ENCODE measurements around the gene HDDC2.

HDDC2 gene

DNA sequence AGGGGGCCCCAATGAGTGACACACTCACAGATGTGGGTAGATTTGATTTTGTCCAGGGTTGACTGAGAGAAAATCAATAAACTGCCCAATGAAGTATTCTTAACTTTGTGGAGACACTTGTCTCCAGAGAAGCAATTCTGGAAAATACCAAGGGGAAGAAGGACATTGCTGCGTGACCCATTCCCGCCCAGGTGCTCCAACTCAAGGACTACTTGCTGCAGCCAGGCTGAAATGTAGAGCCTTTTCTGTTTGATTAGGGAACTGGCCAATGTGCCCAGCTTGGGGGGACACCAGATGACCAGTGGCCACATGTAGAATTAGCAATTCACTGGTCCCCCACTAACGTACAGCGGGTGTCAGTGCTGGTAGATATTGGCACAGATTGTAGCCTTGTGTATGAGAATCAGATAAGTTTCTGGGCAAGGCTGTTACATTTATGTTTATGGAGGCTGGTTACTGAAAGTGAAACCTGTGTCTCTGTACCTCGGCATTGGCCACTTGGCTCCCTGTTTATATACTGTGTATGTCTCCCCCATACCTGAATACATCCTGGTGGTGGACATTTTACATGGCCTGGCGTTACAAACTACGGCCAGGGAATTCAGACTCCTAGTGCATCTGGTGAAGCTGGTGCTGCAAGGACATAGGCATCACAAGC, 32.3 kb downstream of the HDDC2 start:
- no peak overlapping the region for H3K14ac ChIP-seq (ENCODE audit: low read length)
- H2AK5ac ChIP-seq (ENCODE audit: low read depth, low read length): no peak overlapping the region
- H2BK15ac ChIP-seq (ENCODE audit: low read length): no peak overlapping the region
- no peak overlapping the region for H3K27ac ChIP-seq (replicated peaks; ENCODE audit: low read length)
- H3K23ac ChIP-seq (ENCODE audit: low read depth, low read length, poor library complexity): no peak overlapping the region
- no peaks in the 10 kb centered on the region for H3K4me1 ChIP-seq (ENCODE audit: control insufficient read depth in 2 of 2, insufficient read depth in 1 of 2, low read depth in 1 of 2, low read length in 2 of 2)
- H3K9ac ChIP-seq (ENCODE audit: low read depth, low read length, poor library complexity): no peak overlapping the region
- H2BK12ac ChIP-seq (ENCODE audit: low read length): no peak overlapping the region
- no peak for DNase-seq (ENCODE audit: low spot score)
- H4K91ac ChIP-seq (ENCODE audit: low read depth, low read length, poor library complexity): no peak overlapping the region
- no peak overlapping the region for H3K4me3 ChIP-seq (ENCODE audit: low read length in 2 of 2)
- no peak overlapping the region for H3K4ac ChIP-seq (ENCODE audit: low read length)
- no peak overlapping the region for H4K8ac ChIP-seq (ENCODE audit: low read depth, low read length)
- no peak overlapping the region for H2BK5ac ChIP-seq (ENCODE audit: low read length)
- H3K79me1 ChIP-seq (ENCODE audit: low read depth, low read length): no peaks in the 10 kb centered on the region
- no peak overlapping the region for H3K4me2 ChIP-seq (ENCODE audit: insufficient read depth, low read length, poor library complexity, severe bottlenecking)
- H3K9me3 ChIP-seq (replicated peaks in 1 of 2; ENCODE audit: control insufficient read depth in 2 of 2, insufficient read depth in 1 of 2, low read depth in 1 of 2, low read length in 2 of 2): no peaks in the 10 kb centered on the region
- no peak overlapping the region for H2BK120ac ChIP-seq (ENCODE audit: low read depth, low read length)
- H3K36me3 ChIP-seq (replicated peaks in 1 of 2; ENCODE audit: control insufficient read depth in 2 of 2, insufficient read depth in 2 of 2, low read length in 2 of 2): peaks cover 15 to 21% of the 10 kb centered on the region in 2 donors
- no peak overlapping the region for H3K18ac ChIP-seq (ENCODE audit: low read length)
- no peak overlapping the region for H2AFZ ChIP-seq (ENCODE audit: low read length)
- no peaks in the 10 kb centered on the region for H3K27me3 ChIP-seq (ENCODE audit: control insufficient read depth in 3 of 3, insufficient read depth in 3 of 3, low read depth in 1 of 3, low read length in 3 of 3)
- no CpG with 5 or more reads among the region's 7 CpGs for WGBS, 2 donors (ENCODE audit: extremely low coverage in 2 of 2, insufficient read length in 2 of 2, insufficient replicate concordance in 1 of 2)

DNA sequence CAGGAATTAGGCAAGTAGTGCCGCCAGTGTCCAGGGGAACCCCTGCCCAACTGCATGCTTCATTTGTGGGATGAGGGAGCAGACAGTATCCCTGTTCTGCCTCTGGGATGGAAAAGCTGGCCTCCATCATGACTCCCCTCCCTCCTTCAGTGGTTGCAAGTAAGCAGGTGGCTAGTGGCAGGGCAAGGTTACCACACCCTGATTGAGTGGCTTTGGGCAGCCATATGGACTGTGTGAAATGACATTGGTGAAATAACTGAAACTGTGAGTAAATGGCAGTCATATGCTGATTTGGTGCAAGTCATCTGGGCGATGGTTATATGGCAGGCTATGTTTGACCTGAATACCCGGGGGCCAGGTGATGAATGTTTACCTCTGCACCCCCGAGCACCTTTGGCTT, 33.0 kb downstream of the HDDC2 start:
- Histone ChIP-seq H3K4me3 (ENCODE audit: low read length in 2 of 2) (no peak overlapping the region), H3K14ac (ENCODE audit: low read length) (no peak overlapping the region), H3K4ac (ENCODE audit: low read length) (no peak overlapping the region), H3K9me3 (replicated peaks in 1 of 2; ENCODE audit: control insufficient read depth in 2 of 2, insufficient read depth in 1 of 2, low read depth in 1 of 2, low read length in 2 of 2) (no peaks in the 10 kb centered on the region), H2AFZ (ENCODE audit: low read length) (no peak overlapping the region), H2BK15ac (ENCODE audit: low read length) (no peak overlapping the region), H2BK120ac (ENCODE audit: low read depth, low read length) (no peak overlapping the region), H3K27me3 (ENCODE audit: control insufficient read depth in 3 of 3, insufficient read depth in 3 of 3, low read depth in 1 of 3, low read length in 3 of 3) (no peaks in the 10 kb centered on the region), H3K18ac (ENCODE audit: low read length) (no peak overlapping the region), H3K79me1 (ENCODE audit: low read depth, low read length) (no peaks in the 10 kb centered on the region), H4K8ac (ENCODE audit: low read depth, low read length) (no peak overlapping the region), H3K9ac (ENCODE audit: low read depth, low read length, poor library complexity) (no peak overlapping the region), H2BK12ac (ENCODE audit: low read length) (no peak overlapping the region), H3K4me1 (ENCODE audit: control insufficient read depth in 2 of 2, insufficient read depth in 1 of 2, low read depth in 1 of 2, low read length in 2 of 2) (no peaks in the 10 kb centered on the region), H3K27ac (replicated peaks; ENCODE audit: low read length) (no peak overlapping the region), H3K23ac (ENCODE audit: low read depth, low read length, poor library complexity) (no peak overlapping the region), H4K91ac (ENCODE audit: low read depth, low read length, poor library complexity) (no peak overlapping the region), H3K4me2 (ENCODE audit: insufficient read depth, low read length, poor library complexity, severe bottlenecking) (no peak overlapping the region), H2BK5ac (ENCODE audit: low read length) (no peak overlapping the region), H3K36me3 (replicated peaks in 1 of 2; ENCODE audit: control insufficient read depth in 2 of 2, insufficient read depth in 2 of 2, low read length in 2 of 2) (peaks cover 11 to 18% of the 10 kb centered on the region in 2 donors), H2AK5ac (ENCODE audit: low read depth, low read length) (no peak overlapping the region)
- WGBS, 2 donors (ENCODE audit: extremely low coverage in 2 of 2, insufficient read length in 2 of 2, insufficient replicate concordance in 1 of 2): no CpG with 5 or more reads among the region's 4 CpGs
- no peak for DNase-seq (ENCODE audit: low spot score)

DNA sequence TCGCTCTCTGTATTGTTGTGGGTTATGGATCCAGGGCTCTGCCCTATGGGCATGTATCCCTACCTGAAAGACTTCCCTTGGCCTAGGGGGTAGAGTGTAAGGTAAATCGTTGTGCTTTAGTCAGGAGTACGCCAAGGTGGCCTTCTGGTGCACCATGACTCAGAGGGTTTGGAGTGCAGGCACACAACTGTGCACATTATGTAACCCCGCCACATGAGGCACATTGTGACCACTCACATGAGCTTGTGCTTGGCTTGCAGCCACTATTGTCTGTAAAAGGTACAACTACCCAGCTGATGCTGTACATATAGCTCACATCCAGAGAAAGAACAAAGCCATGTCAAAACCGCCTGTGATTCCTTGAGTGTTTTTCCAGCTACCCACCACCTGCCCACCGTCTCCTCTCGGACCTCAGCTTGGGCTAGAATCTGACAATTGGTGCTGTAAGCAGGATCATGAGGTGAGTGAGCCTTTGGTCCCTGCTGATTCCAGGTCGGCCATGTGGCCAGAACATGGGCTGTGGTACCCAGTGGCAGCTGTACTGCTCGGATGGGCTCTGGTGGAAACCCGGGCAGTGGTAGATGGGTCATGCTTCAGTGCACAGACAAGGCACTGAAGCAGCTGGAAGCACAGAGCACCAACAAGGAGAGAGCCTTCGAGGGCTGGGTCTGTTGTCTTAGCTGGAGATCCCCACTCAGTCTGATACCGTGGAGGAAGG, 33.8 kb downstream of the HDDC2 start:
- H3K27ac ChIP-seq (replicated peaks; ENCODE audit: low read length): no peak overlapping the region
- no peak overlapping the region for H2AFZ ChIP-seq (ENCODE audit: low read length)
- no peak overlapping the region for H2BK5ac ChIP-seq (ENCODE audit: low read length)
- H2BK120ac ChIP-seq (ENCODE audit: low read depth, low read length): no peak overlapping the region
- no CpG with 5 or more reads among the region's 12 CpGs for WGBS, 2 donors (ENCODE audit: extremely low coverage in 2 of 2, insufficient read length in 2 of 2, insufficient replicate concordance in 1 of 2)
- H3K9me3 ChIP-seq (replicated peaks in 1 of 2; ENCODE audit: control insufficient read depth in 2 of 2, insufficient read depth in 1 of 2, low read depth in 1 of 2, low read length in 2 of 2): no peaks in the 10 kb centered on the region
- H3K36me3 ChIP-seq (replicated peaks in 1 of 2; ENCODE audit: control insufficient read depth in 2 of 2, insufficient read depth in 2 of 2, low read length in 2 of 2): peaks cover 7 to 11% of the 10 kb centered on the region in 2 donors
- no peaks in the 10 kb centered on the region for H3K4me1 ChIP-seq (ENCODE audit: control insufficient read depth in 2 of 2, insufficient read depth in 1 of 2, low read depth in 1 of 2, low read length in 2 of 2)
- no peak overlapping the region for H2BK15ac ChIP-seq (ENCODE audit: low read length)
- H3K4me3 ChIP-seq (ENCODE audit: low read length in 2 of 2): peak overlapping the region in 1 of 2 donors; percentile 8
- H3K18ac ChIP-seq (ENCODE audit: low read length): no peak overlapping the region
- no peak overlapping the region for H3K14ac ChIP-seq (ENCODE audit: low read length)
- DNase-seq (ENCODE audit: low spot score): no peak
- H2BK12ac ChIP-seq (ENCODE audit: low read length): no peak overlapping the region
- H3K27me3 ChIP-seq (ENCODE audit: control insufficient read depth in 3 of 3, insufficient read depth in 3 of 3, low read depth in 1 of 3, low read length in 3 of 3): no peaks in the 10 kb centered on the region
- H3K9ac ChIP-seq (ENCODE audit: low read depth, low read length, poor library complexity): no peak overlapping the region
- no peak overlapping the region for H4K8ac ChIP-seq (ENCODE audit: low read depth, low read length)
- no peak overlapping the region for H3K4ac ChIP-seq (ENCODE audit: low read length)
- no peak overlapping the region for H3K4me2 ChIP-seq (ENCODE audit: insufficient read depth, low read length, poor library complexity, severe bottlenecking)
- no peak overlapping the region for H4K91ac ChIP-seq (ENCODE audit: low read depth, low read length, poor library complexity)
- H2AK5ac ChIP-seq (ENCODE audit: low read depth, low read length): no peak overlapping the region
- H3K23ac ChIP-seq (ENCODE audit: low read depth, low read length, poor library complexity): peak overlapping the region; percentile 37
- no peaks in the 10 kb centered on the region for H3K79me1 ChIP-seq (ENCODE audit: low read depth, low read length)

DNA sequence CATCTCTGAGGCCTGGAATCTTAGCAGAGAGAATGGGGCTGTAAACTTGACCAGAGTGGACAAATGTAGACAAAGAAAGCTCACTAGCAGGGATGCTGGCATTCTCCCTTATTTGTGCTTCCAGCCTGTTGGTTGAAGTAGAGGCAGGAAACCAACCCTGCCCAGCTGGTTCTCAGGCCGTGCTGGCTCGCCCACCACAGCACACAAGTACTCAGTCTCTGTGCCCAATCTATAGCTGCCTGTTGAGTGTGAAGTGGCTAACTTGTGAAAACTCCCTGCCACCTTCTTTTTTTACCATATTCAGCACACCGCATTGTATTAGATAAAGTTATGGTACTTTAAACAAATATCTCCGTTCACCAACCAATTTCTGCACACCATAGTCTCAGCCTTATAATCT, 37.3 kb downstream of the HDDC2 start:
- no peak overlapping the region for H3K9ac ChIP-seq (ENCODE audit: low read depth, low read length, poor library complexity)
- no peak overlapping the region for H3K27ac ChIP-seq (replicated peaks; ENCODE audit: low read length)
- no peak overlapping the region for H3K18ac ChIP-seq (ENCODE audit: low read length)
- H2BK12ac ChIP-seq (ENCODE audit: low read length): no peak overlapping the region
- no peak overlapping the region for H2BK120ac ChIP-seq (ENCODE audit: low read depth, low read length)
- no peak for DNase-seq (ENCODE audit: low spot score)
- H4K91ac ChIP-seq (ENCODE audit: low read depth, low read length, poor library complexity): no peak overlapping the region
- H3K4ac ChIP-seq (ENCODE audit: low read length): no peak overlapping the region
- no peaks in the 10 kb centered on the region for H3K4me1 ChIP-seq (ENCODE audit: control insufficient read depth in 2 of 2, insufficient read depth in 1 of 2, low read depth in 1 of 2, low read length in 2 of 2)
- no peak overlapping the region for H2AFZ ChIP-seq (ENCODE audit: low read length)
- H4K8ac ChIP-seq (ENCODE audit: low read depth, low read length): no peak overlapping the region
- H2BK15ac ChIP-seq (ENCODE audit: low read length): no peak overlapping the region
- no peak overlapping the region for H3K23ac ChIP-seq (ENCODE audit: low read depth, low read length, poor library complexity)
- no peak overlapping the region for H2BK5ac ChIP-seq (ENCODE audit: low read length)
- WGBS, 2 donors (ENCODE audit: extremely low coverage in 2 of 2, insufficient read length in 2 of 2, insufficient replicate concordance in 1 of 2): no CpG with 5 or more reads among the region's 4 CpGs
- H3K4me3 ChIP-seq (ENCODE audit: low read length in 2 of 2): no peak overlapping the region
- no peaks in the 10 kb centered on the region for H3K27me3 ChIP-seq (ENCODE audit: control insufficient read depth in 3 of 3, insufficient read depth in 3 of 3, low read depth in 1 of 3, low read length in 3 of 3)
- H3K4me2 ChIP-seq (ENCODE audit: insufficient read depth, low read length, poor library complexity, severe bottlenecking): no peak overlapping the region
- H3K36me3 ChIP-seq (replicated peaks in 1 of 2; ENCODE audit: control insufficient read depth in 2 of 2, insufficient read depth in 2 of 2, low read length in 2 of 2): no peaks in the 10 kb centered on the region
- no peaks in the 10 kb centered on the region for H3K9me3 ChIP-seq (replicated peaks in 1 of 2; ENCODE audit: control insufficient read depth in 2 of 2, insufficient read depth in 1 of 2, low read depth in 1 of 2, low read length in 2 of 2)
- H3K79me1 ChIP-seq (ENCODE audit: low read depth, low read length): no peaks in the 10 kb centered on the region
- no peak overlapping the region for H3K14ac ChIP-seq (ENCODE audit: low read length)
- H2AK5ac ChIP-seq (ENCODE audit: low read depth, low read length): no peak overlapping the region

Measured in neuronal stem cell (in vitro differentiated cells).